GM12878 (cell line): ENCODE results near the gene PCAT6.

Experiments used
- POLR2A ChIP-seq: IDR thresholded peaks from 2 replicates; pipeline ENCODE4 v1.6.1; 2011; ENCODE audit warnings: low read depth, mild to moderate bottlenecking, low read length
- TF ChIP-seq, protein P1 (sequence below), 3 experiments: IDR thresholded peaks in 2 of 3; conservative IDR thresholded peaks in 1 of 3; 2 replicates each; pipeline ENCODE4 v1.5.1; 2011; ENCODE audit warnings: low read depth in 3 of 3, low read length in 3 of 3, mild to moderate bottlenecking in 3 of 3, control low read depth in 2 of 3, moderate library complexity in 2 of 3, inconsistent platforms in 1 of 3, mixed read lengths in 1 of 3; ENCODE audit not compliant: control insufficient read depth in 2 of 3, insufficient read depth in 1 of 3; ENCODE audit errors: extremely low read depth in 1 of 3

DNA sequence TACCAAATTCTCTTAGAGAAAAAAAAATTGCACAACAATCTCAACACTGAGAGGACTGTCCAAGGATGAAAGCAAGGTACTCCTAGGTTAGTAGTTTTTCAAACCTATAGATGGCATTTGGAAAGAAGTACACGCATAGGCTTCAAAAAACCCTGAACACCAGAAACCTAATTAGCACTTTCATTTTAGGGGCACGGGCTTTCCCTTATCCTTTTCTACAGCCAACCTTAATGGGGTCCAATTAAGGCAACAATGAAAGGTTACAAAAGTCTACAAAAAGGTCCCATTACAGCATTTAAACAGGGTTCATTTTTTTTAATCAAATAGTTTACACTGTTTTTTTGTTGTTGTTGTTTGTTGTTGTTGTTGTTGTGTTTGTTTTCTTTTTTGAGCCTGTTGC lies 8.7 kb upstream of the PCAT6 start:
- TF ChIP-seq, protein P1, sequence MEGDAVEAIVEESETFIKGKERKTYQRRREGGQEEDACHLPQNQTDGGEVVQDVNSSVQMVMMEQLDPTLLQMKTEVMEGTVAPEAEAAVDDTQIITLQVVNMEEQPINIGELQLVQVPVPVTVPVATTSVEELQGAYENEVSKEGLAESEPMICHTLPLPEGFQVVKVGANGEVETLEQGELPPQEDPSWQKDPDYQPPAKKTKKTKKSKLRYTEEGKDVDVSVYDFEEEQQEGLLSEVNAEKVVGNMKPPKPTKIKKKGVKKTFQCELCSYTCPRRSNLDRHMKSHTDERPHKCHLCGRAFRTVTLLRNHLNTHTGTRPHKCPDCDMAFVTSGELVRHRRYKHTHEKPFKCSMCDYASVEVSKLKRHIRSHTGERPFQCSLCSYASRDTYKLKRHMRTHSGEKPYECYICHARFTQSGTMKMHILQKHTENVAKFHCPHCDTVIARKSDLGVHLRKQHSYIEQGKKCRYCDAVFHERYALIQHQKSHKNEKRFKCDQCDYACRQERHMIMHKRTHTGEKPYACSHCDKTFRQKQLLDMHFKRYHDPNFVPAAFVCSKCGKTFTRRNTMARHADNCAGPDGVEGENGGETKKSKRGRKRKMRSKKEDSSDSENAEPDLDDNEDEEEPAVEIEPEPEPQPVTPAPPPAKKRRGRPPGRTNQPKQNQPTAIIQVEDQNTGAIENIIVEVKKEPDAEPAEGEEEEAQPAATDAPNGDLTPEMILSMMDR (IDR thresholded peaks at IDR 0.05 in 2 of 3, conservative IDR thresholded peaks at IDR 0.05 in 1 of 3; ENCODE audit: control insufficient read depth in 2 of 3, extremely low read depth in 1 of 3, insufficient read depth in 1 of 3, low read depth in 3 of 3, low read length in 3 of 3) = no peak
- no peak for TF ChIP-seq POLR2A
